Naive thymus-derived CD8-positive, alpha-beta T cell (primary cell): Measurements from ENCODE around the gene FGF1. TPM values are rescaled to one million over a fixed set of nuclear protein-coding genes. Genes with fewer than 3 reads are reported as not detected.

ENCODE experiments used
- ATAC-seq, 2 donors: fragments of 150-1000 bp; cut with Tn5 transposase in 1 of 2; sonication (Bioruptor Pico), chemical (Tn5 transposase) in 1 of 2; 1 replicate in 1 of 2; 2 replicates in 1 of 2; pipeline ENCODE4 v1.10.0; 2021; ENCODE audit warnings: mild to moderate bottlenecking in 2 of 2, moderate library complexity in 2 of 2
- POLR2A ChIA-PET: fragments of 350-600 bp; sonication (Branson Sonifier 250); formaldehyde crosslinking; loops from one replicate; lab custom pipeline; 2021; ENCODE audit warnings: antibody characterized with exemption; lab: Charles Lee
- DNase-seq, 10 donors: peaks; one replicate each; pipeline versions ENCODE4 v3.0.0 to v3.0.0-alpha.2; 2020 to 2022
- H3K27ac Mint-ChIP-seq, 10 donors: one replicate each; pipeline ENCODE4 v1.8.0; 2020 to 2022; ENCODE audit warnings: mild to moderate bottlenecking in 10 of 10, mixed read lengths in 10 of 10, moderate library complexity in 4 of 10, inconsistent platforms in 1 of 10
- H3K27me3 Mint-ChIP-seq, 5 donors: one replicate each; pipeline ENCODE4 v1.8.0; 2021 to 2022; ENCODE audit warnings: mixed read lengths in 5 of 5
- H3K36me3 Mint-ChIP-seq, 3 donors: one replicate each; pipeline ENCODE4 v1.8.0; 2020 to 2022; ENCODE audit warnings: mixed read lengths in 3 of 3, mild to moderate bottlenecking in 2 of 3, inconsistent platforms in 1 of 3
- H3K4me1 Mint-ChIP-seq, 4 donors: one replicate each; pipeline ENCODE4 v1.8.0; 2021 to 2022; ENCODE audit warnings: mixed read lengths in 4 of 4
- H3K4me3 Mint-ChIP-seq, 10 donors: one replicate each; pipeline ENCODE4 v1.8.0; 2020 to 2022; ENCODE audit warnings: mild to moderate bottlenecking in 10 of 10, mixed read lengths in 10 of 10, moderate library complexity in 6 of 10, inconsistent platforms in 1 of 10
- H3K9me3 Mint-ChIP-seq, 9 donors: one replicate each; pipeline ENCODE4 v1.8.0; 2020 to 2022; ENCODE audit warnings: mixed read lengths in 9 of 9, mild to moderate bottlenecking in 3 of 9, inconsistent platforms in 1 of 9, moderate library complexity in 1 of 9
- polyA plus RNA-seq, 3 donors: library from polyadenylated mRNA; unstranded; fragments of 300-500 nt; fragmentation: Illumina TruSeq; gene quantifications; one replicate each; pipeline ENCODE4 v1.2.3, GENCODE V29; 2021
- total RNA-seq, 8 experiments: library from RNA in 2 of 8; stranded (reverse) in 2 of 8; gene quantifications; one replicate each; pipeline ENCODE4 v1.2.3 and lab custom pipeline; 2021 to 2026

Gene FGF1
- total and polyA plus RNA-seq, 5 experiments from 2014 or later = not detected

- H3K27me3 Mint-ChIP-seq = peaks cover 3 to 17% (median 12%) of the 10 kb centered on the region in 5 donors
- H3K4me3 Mint-ChIP-seq = no peak overlapping the region
- no peaks in the 10 kb centered on the region for H3K9me3 Mint-ChIP-seq
- no peaks in the 10 kb centered on the region for H3K36me3 Mint-ChIP-seq
- H3K27ac Mint-ChIP-seq = no peak overlapping the region
- ATAC-seq = no peak
- H3K4me1 Mint-ChIP-seq = no peaks in the 10 kb centered on the region
- POLR2A ChIA-PET = no interaction called here
- DNase-seq = no peak
These were observed 4.8 kb upstream of the FGF1 start for GRCh38 chr5:142690667-142691066.

DNA sequence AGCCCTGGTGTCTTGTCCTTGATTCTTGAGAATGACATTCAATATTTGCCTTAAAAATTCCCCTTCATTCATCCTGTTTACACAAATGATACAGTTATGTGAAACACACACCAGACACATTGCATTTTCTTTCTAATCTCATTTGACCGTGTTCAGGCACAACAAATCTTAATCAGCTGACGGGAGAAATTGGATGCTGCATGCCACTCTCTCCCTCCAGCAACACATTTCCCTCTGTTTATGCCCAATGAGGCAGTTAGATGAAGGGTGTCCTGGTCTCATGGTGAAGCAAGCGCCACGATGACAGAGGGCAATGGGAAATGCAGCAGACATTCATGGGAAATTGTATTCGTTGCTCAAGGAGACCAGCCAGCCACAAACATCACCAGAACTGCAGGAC, 3.2 kb upstream of the FGF1 start:
- no peaks in the 10 kb centered on the region for H3K4me1 Mint-ChIP-seq
- peaks cover 3 to 17% (median 12%) of the 10 kb centered on the region in 5 donors for H3K27me3 Mint-ChIP-seq
- no peak overlapping the region for H3K27ac Mint-ChIP-seq
- POLR2A ChIA-PET = no interaction called here
- DNase-seq (no peak), ATAC-seq (no peak)
- no peaks in the 10 kb centered on the region for H3K9me3 Mint-ChIP-seq
- no peak overlapping the region for H3K4me3 Mint-ChIP-seq
- H3K36me3 Mint-ChIP-seq = no peaks in the 10 kb centered on the region

GRCh38 chr5:142688281-142688989, 2.5 kb upstream of the FGF1 start:
- H3K4me1 Mint-ChIP-seq = no peaks in the 10 kb centered on the region
- no peaks in the 10 kb centered on the region for H3K36me3 Mint-ChIP-seq
- H3K4me3 Mint-ChIP-seq = no peak overlapping the region
- H3K27ac Mint-ChIP-seq = no peak overlapping the region
- DNase-seq = no peak
- peaks cover 3 to 17% (median 12%) of the 10 kb centered on the region in 5 donors for H3K27me3 Mint-ChIP-seq
- H3K9me3 Mint-ChIP-seq = no peaks in the 10 kb centered on the region
- POLR2A ChIA-PET = no interaction called here
- no peak for ATAC-seq

- Mint-ChIP-seq H3K27ac (no peak overlapping the region), H3K36me3 (no peaks in the 10 kb centered on the region), H3K4me1 (no peaks in the 10 kb centered on the region)
These were observed 1.1 kb upstream of the FGF1 start for GRCh38 chr5:142686968-142687367.

GRCh38 chr5:142686210-142686734, 382 bp upstream of the FGF1 start:
- POLR2A ChIA-PET = no interaction called here
- Mint-ChIP-seq H3K27me3 (peaks cover 3 to 17% (median 12%) of the 10 kb centered on the region in 5 donors), H3K4me1 (no peaks in the 10 kb centered on the region), H3K36me3 (no peaks in the 10 kb centered on the region), H3K9me3 (no peaks in the 10 kb centered on the region), H3K4me3 (no peak overlapping the region), H3K27ac (no peak overlapping the region)
- ATAC-seq (no peak), DNase-seq (no peak)

More at GRCh38 chr5:142686968-142687367, 1.1 kb upstream of the FGF1 start:
- ATAC-seq (no peak), DNase-seq (no peak)
- POLR2A ChIA-PET = no interaction called here
- Mint-ChIP-seq H3K9me3 (no peaks in the 10 kb centered on the region), H3K27me3 (peaks cover 3 to 17% (median 12%) of the 10 kb centered on the region in 5 donors), H3K4me3 (no peak overlapping the region)

DNA sequence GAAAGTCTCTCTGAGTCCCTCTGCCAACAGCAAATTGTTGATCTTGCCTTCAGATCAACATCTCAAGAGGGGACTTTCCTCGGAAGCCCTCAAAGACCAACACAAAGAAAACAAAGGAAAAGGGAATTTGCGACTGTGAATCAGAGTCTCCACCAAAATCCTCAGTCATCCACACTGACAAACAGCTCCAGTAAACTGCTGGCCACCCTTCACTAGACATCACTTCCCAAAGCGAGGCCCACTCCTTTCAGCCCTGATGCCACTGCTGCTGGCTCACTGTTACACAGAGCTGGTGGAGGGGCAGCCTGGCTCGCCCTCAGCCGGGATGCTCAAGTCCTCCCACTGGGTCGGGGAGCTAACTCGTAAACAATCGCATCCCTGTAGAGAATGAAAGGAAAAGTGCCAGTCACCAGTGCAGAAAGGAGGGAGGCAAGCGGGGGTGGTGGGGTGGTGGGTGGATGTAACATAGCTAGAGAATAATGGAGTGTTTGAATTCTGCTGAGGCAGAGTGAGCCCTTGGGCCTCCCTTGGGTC, 1.3 kb downstream of the FGF1 start:
- Mint-ChIP-seq H3K4me1 (no peaks in the 10 kb centered on the region), H3K36me3 (no peaks in the 10 kb centered on the region), H3K9me3 (no peaks in the 10 kb centered on the region), H3K4me3 (no peak overlapping the region), H3K27me3 (peaks cover 0 to 10% (median 3%) of the 10 kb centered on the region in 5 donors), H3K27ac (peak overlapping the region in 1 of 10 donors; percentile 37)
- POLR2A ChIA-PET = interaction anchor here (0.6 kb wide), 1 partner anchor 1624 kb away, joined by 9 read pairs; no protein-coding TSS in a partner anchor
- DNase-seq (no peak), ATAC-seq (no peak)

DNA sequence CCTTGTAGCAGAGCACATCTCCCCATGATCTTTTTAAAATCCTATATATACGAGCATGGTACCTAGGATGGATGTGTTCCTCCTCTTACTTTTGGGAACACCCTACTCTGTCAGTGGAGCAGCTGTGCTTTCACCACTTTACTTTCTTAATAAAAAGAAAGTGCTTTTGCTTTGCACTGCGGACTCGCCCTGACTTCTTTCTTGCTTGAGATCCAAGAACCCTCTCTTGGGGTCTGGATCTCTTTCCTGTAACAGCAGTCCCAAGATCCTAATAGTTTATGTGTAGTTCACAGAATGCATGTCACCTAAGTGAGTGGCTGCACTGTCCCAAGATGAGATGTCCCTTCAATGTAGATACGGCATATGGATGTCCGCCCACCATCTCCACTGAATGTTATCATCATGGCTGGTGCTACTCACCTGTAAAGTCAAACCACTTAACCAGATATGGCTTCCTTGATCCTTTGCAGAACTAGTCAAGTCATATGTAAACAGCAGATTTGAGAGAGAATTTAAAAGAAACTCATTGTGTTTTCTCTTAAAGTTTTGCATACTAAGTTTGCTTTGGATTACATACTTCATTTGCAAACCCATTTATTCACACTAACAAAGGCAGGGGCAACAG, 1.9 kb downstream of the FGF1 start:
- no peaks in the 10 kb centered on the region for H3K9me3 Mint-ChIP-seq
- H3K27ac Mint-ChIP-seq = no peak overlapping the region
- no peak overlapping the region for H3K4me3 Mint-ChIP-seq
- H3K27me3 Mint-ChIP-seq = peaks cover 0 to 6% (median 3%) of the 10 kb centered on the region in 5 donors
- ATAC-seq = no peak
- H3K36me3 Mint-ChIP-seq = no peaks in the 10 kb centered on the region
- no peak for DNase-seq
- POLR2A ChIA-PET = no interaction called here
- H3K4me1 Mint-ChIP-seq = no peaks in the 10 kb centered on the region

GRCh38 chr5:142683116-142683515, 2.8 kb downstream of the FGF1 start:
- no peaks in the 10 kb centered on the region for H3K9me3 Mint-ChIP-seq
- peaks cover 0 to 5% (median 2%) of the 10 kb centered on the region in 5 donors for H3K27me3 Mint-ChIP-seq
- POLR2A ChIA-PET = no interaction called here
- H3K4me1 Mint-ChIP-seq = no peaks in the 10 kb centered on the region
- no peak overlapping the region for H3K27ac Mint-ChIP-seq
- no peak overlapping the region for H3K4me3 Mint-ChIP-seq
- DNase-seq (no peak), ATAC-seq (no peak)
- no peaks in the 10 kb centered on the region for H3K36me3 Mint-ChIP-seq

- Mint-ChIP-seq H3K27me3 (peaks cover 0 to 2% (median 0%) of the 10 kb centered on the region in 5 donors), H3K4me3 (no peak overlapping the region), H3K9me3 (no peaks in the 10 kb centered on the region), H3K27ac (no peak overlapping the region), H3K36me3 (no peaks in the 10 kb centered on the region), H3K4me1 (no peaks in the 10 kb centered on the region)
- POLR2A ChIA-PET = interaction anchor here (0.6 kb wide), 1 partner anchor 328 kb away, joined by 3 read pairs; no protein-coding TSS in a partner anchor
- ATAC-seq (no peak), DNase-seq (no peak)
These were observed 5.2 kb downstream of the FGF1 start for GRCh38 chr5:142680605-142681259.

DNA sequence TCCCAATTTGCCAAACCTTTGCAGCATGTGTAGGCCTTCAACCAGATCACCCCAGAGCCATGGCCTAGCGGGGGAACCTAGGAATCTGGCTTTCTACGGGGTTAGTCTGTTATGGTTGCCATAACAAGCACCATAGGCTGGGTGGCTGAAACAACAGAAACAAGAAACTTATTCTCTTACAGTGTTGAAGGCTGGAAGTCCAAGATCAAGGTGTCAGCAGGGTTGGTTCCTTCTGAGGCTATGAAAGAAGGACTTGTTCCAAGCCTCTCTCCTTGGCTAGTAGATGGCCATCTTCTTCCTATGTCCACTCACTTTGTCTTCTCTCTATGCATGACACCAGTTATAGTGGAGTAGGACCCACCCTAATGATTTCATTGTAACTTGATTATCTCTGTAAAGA, 6.1 kb downstream of the FGF1 start:
- H3K27me3 Mint-ChIP-seq = peaks cover 0 to 3% (median 0%) of the 10 kb centered on the region in 5 donors
- H3K4me3 Mint-ChIP-seq = no peak overlapping the region
- POLR2A ChIA-PET = no interaction called here
- H3K9me3 Mint-ChIP-seq = no peaks in the 10 kb centered on the region
- ATAC-seq (no peak), DNase-seq (no peak)
- H3K4me1 Mint-ChIP-seq = no peaks in the 10 kb centered on the region
- H3K36me3 Mint-ChIP-seq = no peaks in the 10 kb centered on the region
- no peak overlapping the region for H3K27ac Mint-ChIP-seq

GRCh38 chr5:142678529-142678928, 7.4 kb downstream of the FGF1 start:
- no peak for ATAC-seq
- H3K4me1 Mint-ChIP-seq = no peaks in the 10 kb centered on the region
- POLR2A ChIA-PET = no interaction called here

GRCh38 chr5:142677198-142677597, 8.7 kb downstream of the FGF1 start:
- H3K9me3 Mint-ChIP-seq = no peaks in the 10 kb centered on the region
- H3K27ac Mint-ChIP-seq = no peak overlapping the region
- no peak for DNase-seq
- ATAC-seq = no peak
- no peaks in the 10 kb centered on the region for H3K36me3 Mint-ChIP-seq
- H3K4me3 Mint-ChIP-seq = no peak overlapping the region
- peaks cover 0 to 5% (median 0%) of the 10 kb centered on the region in 5 donors for H3K27me3 Mint-ChIP-seq
- H3K4me1 Mint-ChIP-seq = no peaks in the 10 kb centered on the region
- POLR2A ChIA-PET = no interaction called here

More at GRCh38 chr5:142678529-142678928, 7.4 kb downstream of the FGF1 start:
- Mint-ChIP-seq H3K4me3 (no peak overlapping the region), H3K36me3 (no peaks in the 10 kb centered on the region), H3K27me3 (peaks cover 0 to 5% (median 0%) of the 10 kb centered on the region in 5 donors), H3K27ac (no peak overlapping the region), H3K9me3 (no peaks in the 10 kb centered on the region)
- DNase-seq = no peak

GRCh38 chr5:142676318-142676717, 9.6 kb downstream of the FGF1 start:
- POLR2A ChIA-PET = no interaction called here
- Mint-ChIP-seq H3K4me1 (no peaks in the 10 kb centered on the region), H3K27me3 (peaks cover 0 to 6% (median 0%) of the 10 kb centered on the region in 5 donors), H3K9me3 (no peaks in the 10 kb centered on the region), H3K36me3 (no peaks in the 10 kb centered on the region), H3K4me3 (no peak overlapping the region), H3K27ac (no peak overlapping the region)
- DNase-seq (no peak), ATAC-seq (no peak)
